NB4 (cell line): ENCODE measurements around the gene CASZ1.

Experiments
- DNase-seq: peaks from one replicate; pipeline ENCODE4 v3.0.0; 2010; ENCODE audit warnings: low read depth
- H3K4me3 ChIP-seq: one replicate; pipeline ENCODE4 v1.5.1; 2011; ENCODE audit warnings: mild to moderate bottlenecking, low read depth, low read length, moderate library complexity
- MYC ChIP-seq: IDR thresholded peaks from 2 replicates; pipeline ENCODE4 v1.6.1; 2011; ENCODE audit warnings: low read depth, low read length
- POLR2A ChIP-seq: IDR thresholded peaks from 2 replicates; pipeline ENCODE4 v1.6.1; 2011; ENCODE audit warnings: mild to moderate bottlenecking; ENCODE audit not compliant: insufficient read length; ENCODE audit errors: extremely low read depth
- TF ChIP-seq, protein P1 (sequence below): IDR thresholded peaks from one replicate; pipeline ENCODE4 v1.5.1; 2012; ENCODE audit warnings: low read depth, low read length
- TF ChIP-seq, protein P2 (sequence below): IDR thresholded peaks from 2 replicates; pipeline ENCODE4 v1.6.1; 2011; ENCODE audit warnings: low read depth, low read length

The CASZ1 gene

DNA sequence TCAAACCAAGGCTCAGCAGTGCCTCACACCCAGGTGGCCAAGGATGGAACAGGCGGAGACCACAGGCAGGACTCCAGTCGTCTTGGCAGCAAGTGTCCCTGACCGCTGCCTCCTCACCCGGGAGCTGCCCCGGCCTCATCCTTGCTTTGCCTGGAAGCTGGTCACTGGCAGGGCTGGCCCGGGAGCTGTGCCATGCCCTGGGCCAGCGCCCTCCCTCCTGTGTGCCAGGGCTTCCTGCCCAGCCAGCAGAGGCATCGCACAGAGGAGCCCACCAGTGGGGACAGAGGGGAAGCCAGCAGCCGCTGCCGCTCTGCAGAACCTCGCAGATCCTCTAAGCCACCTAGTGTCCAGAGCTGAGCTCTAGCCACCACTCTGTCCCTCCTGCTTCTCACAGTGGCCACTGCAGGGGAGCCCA lies 7.8 kb downstream of the CASZ1 start:
- no peak for TF ChIP-seq POLR2A
- TF ChIP-seq MYC = no peak
- TF ChIP-seq, protein P1, sequence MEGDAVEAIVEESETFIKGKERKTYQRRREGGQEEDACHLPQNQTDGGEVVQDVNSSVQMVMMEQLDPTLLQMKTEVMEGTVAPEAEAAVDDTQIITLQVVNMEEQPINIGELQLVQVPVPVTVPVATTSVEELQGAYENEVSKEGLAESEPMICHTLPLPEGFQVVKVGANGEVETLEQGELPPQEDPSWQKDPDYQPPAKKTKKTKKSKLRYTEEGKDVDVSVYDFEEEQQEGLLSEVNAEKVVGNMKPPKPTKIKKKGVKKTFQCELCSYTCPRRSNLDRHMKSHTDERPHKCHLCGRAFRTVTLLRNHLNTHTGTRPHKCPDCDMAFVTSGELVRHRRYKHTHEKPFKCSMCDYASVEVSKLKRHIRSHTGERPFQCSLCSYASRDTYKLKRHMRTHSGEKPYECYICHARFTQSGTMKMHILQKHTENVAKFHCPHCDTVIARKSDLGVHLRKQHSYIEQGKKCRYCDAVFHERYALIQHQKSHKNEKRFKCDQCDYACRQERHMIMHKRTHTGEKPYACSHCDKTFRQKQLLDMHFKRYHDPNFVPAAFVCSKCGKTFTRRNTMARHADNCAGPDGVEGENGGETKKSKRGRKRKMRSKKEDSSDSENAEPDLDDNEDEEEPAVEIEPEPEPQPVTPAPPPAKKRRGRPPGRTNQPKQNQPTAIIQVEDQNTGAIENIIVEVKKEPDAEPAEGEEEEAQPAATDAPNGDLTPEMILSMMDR = no peak
- TF ChIP-seq, protein P2, sequence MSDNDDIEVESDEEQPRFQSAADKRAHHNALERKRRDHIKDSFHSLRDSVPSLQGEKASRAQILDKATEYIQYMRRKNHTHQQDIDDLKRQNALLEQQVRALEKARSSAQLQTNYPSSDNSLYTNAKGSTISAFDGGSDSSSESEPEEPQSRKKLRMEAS = no peak
- DNase-seq = no peak
- H3K4me3 ChIP-seq = no peak overlapping the region

DNA sequence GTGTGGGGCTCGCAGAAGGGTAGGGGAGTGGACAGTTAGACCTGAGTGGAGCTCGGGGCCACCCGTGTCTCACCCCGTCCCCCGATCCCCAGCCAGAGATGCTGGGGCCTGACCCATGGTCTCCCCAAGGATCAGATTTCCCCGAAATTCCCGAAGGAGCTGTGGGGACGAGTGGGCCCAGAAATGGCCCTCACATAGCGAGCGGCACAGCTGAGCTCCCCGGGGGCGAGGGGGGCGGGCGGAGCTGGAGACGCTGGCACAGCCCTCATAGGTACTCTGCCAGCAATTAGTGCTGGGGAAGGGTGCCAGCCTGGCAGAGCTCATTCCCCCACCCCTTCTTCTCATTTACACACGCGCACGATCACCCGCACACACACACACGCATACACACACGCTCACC lies 9.2 kb downstream of the CASZ1 start:
- TF ChIP-seq MYC (no peak), POLR2A (no peak)
- TF ChIP-seq, protein P2 = no peak
- TF ChIP-seq, protein P1 = no peak
- DNase-seq = no peak
- H3K4me3 ChIP-seq = no peak overlapping the region

DNA sequence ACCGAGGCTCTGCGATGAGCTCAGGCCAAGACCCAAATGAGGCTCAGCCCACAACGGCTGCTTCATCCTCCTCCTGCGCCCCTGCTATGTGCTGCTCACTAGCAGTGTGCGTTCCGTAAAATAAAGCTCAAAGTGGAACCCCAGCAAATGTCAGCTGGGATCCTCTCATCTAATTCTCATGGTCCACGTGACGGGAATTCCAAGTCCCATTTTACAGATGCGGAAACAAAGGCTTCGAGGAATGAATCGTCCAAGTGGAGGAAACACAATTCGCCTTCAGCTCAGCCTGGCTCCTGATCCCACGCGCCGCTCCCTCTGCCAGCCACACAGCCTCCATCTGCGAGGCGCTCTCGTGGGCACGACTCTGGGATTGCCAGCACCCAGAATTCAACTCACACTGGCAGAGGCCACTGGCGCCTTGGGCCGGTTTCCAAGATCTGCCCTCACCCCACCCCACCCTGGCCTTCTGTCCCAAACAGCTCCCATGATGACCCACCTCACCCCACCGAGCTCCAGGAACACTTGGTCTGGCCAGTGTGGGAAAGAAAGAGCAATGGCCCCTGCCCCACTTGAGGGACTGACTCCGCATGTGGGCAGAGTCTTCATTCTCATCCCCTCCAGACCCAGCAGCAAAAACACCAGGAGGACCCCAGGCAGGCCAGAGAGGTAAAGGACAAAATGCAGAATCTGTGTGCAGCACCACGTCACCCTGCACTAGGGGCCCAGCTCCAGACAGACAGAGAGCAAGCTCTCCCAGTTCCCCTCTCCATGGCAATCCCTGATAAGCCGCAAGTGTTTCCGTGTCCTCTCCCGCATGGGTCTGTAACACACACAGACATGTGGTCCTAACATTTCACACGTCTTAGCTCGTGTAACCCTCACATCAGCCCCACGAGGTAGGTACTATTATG lies 10.5 kb downstream of the CASZ1 start:
- H3K4me3 ChIP-seq = no peak overlapping the region
- TF ChIP-seq, protein P2 = no peak
- no peak for DNase-seq

- no peak overlapping the region for H3K4me3 ChIP-seq
- no peak for DNase-seq
- TF ChIP-seq, protein P2 = no peak
- no peak for TF ChIP-seq MYC
- TF ChIP-seq, protein P1 = no peak
- no peak for TF ChIP-seq POLR2A
Observed at GRCh38 chr1:10784998-10785727, 11.3 kb downstream of the CASZ1 start.

- DNase-seq = no peak
- no peak overlapping the region for H3K4me3 ChIP-seq
- TF ChIP-seq, protein P2 = no peak
- TF ChIP-seq, protein P1 = no peak
- TF ChIP-seq MYC = no peak
- no peak for TF ChIP-seq POLR2A
Observed at GRCh38 chr1:10782491-10783244, 13.8 kb downstream of the CASZ1 start.
